ENCODE data around the gene ZNF222.

- TF ChIP-seq ZNF263 (CRISPR knock-in tag; IDR thresholded peaks at IDR 0.05; ENCODE audit: low read depth) (no peak), MAX (CRISPR knock-in tag; IDR thresholded peaks at IDR 0.05) (no peak), CTCF (IDR thresholded peaks at IDR 0.05) (no peak), SMAD3 (CRISPR knock-in tag; IDR thresholded peaks at IDR 0.05; ENCODE audit: borderline replicate concordance) (no peak), JUN (CRISPR knock-in tag; IDR thresholded peaks at IDR 0.05) (no peak), ATF2 (CRISPR knock-in tag; IDR thresholded peaks at IDR 0.05; ENCODE audit: borderline replicate concordance, low read depth) (no peak), AR (CRISPR knock-in tag; IDR thresholded peaks at IDR 0.05) (no peak), CREB1 (CRISPR knock-in tag; IDR thresholded peaks at IDR 0.05) (no peak), USF2 (CRISPR knock-in tag; IDR thresholded peaks at IDR 0.05) (no peak), ELF4 (CRISPR knock-in tag; IDR thresholded peaks at IDR 0.05; ENCODE audit: low read depth) (no peak)
Observed at GRCh38 chr19:44026622-44027021, 1.4 kb downstream of the ZNF222 start.

Data from WTC11 (cell line).